HG03575 (cell line): ENCODE measurements around the gene TANK.
"Not testable (repeated sequence)": the region's sequence is repeated elsewhere in the genome, so short reads cannot be mapped to it uniquely, and the experiment has no call there.

Experiments
- ATAC-seq: cut with Tn5 transposase; IDR thresholded peaks from one replicate; pipeline ENCODE4 v1.9.1; 2021; ENCODE audit not compliant: unreplicated experiment, insufficient number of reproducible peaks, low FRiP score; ENCODE audit errors: extremely low read depth

Gene TANK

GRCh38 chr2:161163440-161163839 lies 3.2 kb downstream of the TANK start:
- ATAC-seq = no peak

GRCh38 chr2:161164161-161164560 lies 3.9 kb downstream of the TANK start:
- ATAC-seq = no peak

- no peak for ATAC-seq
Observed at GRCh38 chr2:161165266-161165665, 5.0 kb downstream of the TANK start.

GRCh38 chr2:161165811-161166210 lies 5.6 kb downstream of the TANK start:
- ATAC-seq = peak; percentile 21

GRCh38 chr2:161166538-161167409 lies 6.5 kb downstream of the TANK start:
- ATAC-seq = peak; percentile 65

GRCh38 chr2:161169335-161169734 lies 9.1 kb downstream of the TANK start:
- ATAC-seq = no peak

GRCh38 chr2:161170377-161170776 lies 10.1 kb downstream of the TANK start:
- ATAC-seq = no peak

GRCh38 chr2:161170958-161171932 lies 11.0 kb downstream of the TANK start:
- ATAC-seq = no peak

GRCh38 chr2:161172901-161173540 lies 12.8 kb downstream of the TANK start:
- ATAC-seq = no peak

GRCh38 chr2:161173541-161174194 lies 13.4 kb downstream of the TANK start:
- ATAC-seq = no peak

- no peak for ATAC-seq
Observed at GRCh38 chr2:161177969-161178368, 17.7 kb downstream of the TANK start.

GRCh38 chr2:161178756-161179155 lies 18.5 kb downstream of the TANK start:
- ATAC-seq = no peak

GRCh38 chr2:161190050-161190449 lies 29.8 kb downstream of the TANK start:
- ATAC-seq = no peak

GRCh38 chr2:161195602-161196001 lies 35.4 kb downstream of the TANK start:
- not testable (repeated sequence) for ATAC-seq

- no peak for ATAC-seq
Observed at GRCh38 chr2:161199912-161200701, 39.9 kb downstream of the TANK start.

GRCh38 chr2:161204846-161205245 lies 44.6 kb downstream of the TANK start:
- no peak for ATAC-seq

GRCh38 chr2:161206471-161207032 lies 46.3 kb downstream of the TANK start:
- no peak for ATAC-seq

- ATAC-seq = no peak
Observed at GRCh38 chr2:161207941-161208340, 47.7 kb downstream of the TANK start.
